Mononuclear cell (primary cell): ENCODE results near the gene NDUFA11. TPM values are rescaled to one million over a fixed set of nuclear protein-coding genes. Genes with fewer than 3 reads are reported as not detected.
"Not testable (repeated sequence)": the region's sequence is repeated elsewhere in the genome, so short reads cannot be mapped to it uniquely, and the experiment has no call there.

Experiments
- H3K27me3 ChIP-seq: 2 replicates; pipeline ENCODE4 v1.6.0; 2011; ENCODE audit warnings: low read length, control low read depth; ENCODE audit not compliant: insufficient read depth
- H3K4me1 ChIP-seq: 2 replicates; pipeline ENCODE4 v1.5.1; 2011; ENCODE audit warnings: mild to moderate bottlenecking, low read length, control low read depth; ENCODE audit not compliant: insufficient read depth
- H3K4me3 ChIP-seq: 2 replicates; pipeline ENCODE4 v1.5.1; 2011; ENCODE audit warnings: mild to moderate bottlenecking, low read length, moderate library complexity
- H3K9me3 ChIP-seq: 2 replicates; pipeline ENCODE4 v1.5.1; 2011; ENCODE audit warnings: low read depth, mild to moderate bottlenecking, control low read depth, low read length
- total RNA-seq: library from RNA; depleted of rRNA; stranded (reverse); fragments of >200 nt; gene quantifications from one replicate; pipeline ENCODE4 v1.2.3, GENCODE V29; 2012

The NDUFA11 gene
- total RNA-seq, 1 donor, result 59.5 TPM

DNA sequence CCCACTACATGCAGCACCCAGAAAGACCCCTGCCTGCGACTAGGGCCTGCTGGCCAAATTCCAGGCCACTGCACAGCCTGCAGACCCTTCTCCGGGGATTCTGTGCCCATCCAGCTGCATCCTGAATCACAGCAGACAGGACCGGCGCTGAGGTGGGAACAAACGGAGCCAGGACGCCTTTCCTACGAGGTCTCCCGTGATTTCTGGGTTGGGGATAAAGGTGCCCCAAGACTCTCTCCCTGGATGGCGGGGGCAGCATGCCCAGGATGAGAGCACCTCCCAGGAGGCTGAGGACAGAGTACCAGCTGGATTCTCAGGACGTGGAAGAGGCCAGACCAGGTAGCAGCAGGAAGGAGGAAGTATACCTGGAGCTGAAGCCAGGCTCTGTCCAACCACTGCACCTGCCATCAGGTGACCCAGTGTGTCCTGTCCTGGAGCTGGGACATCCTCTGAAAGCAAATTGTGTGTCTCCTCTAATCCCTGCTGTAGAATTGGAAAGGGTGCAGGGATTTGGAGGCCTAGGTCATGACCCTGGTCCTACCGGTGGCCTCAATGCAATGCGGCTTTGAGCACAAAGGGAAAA lies 29.9 kb downstream of the NDUFA11 start:
- Histone ChIP-seq H3K4me1 (no peaks in the 10 kb centered on the region), H3K4me3 (no peak overlapping the region), H3K27me3 (no peaks in the 10 kb centered on the region), H3K9me3 (no peaks in the 10 kb centered on the region)

DNA sequence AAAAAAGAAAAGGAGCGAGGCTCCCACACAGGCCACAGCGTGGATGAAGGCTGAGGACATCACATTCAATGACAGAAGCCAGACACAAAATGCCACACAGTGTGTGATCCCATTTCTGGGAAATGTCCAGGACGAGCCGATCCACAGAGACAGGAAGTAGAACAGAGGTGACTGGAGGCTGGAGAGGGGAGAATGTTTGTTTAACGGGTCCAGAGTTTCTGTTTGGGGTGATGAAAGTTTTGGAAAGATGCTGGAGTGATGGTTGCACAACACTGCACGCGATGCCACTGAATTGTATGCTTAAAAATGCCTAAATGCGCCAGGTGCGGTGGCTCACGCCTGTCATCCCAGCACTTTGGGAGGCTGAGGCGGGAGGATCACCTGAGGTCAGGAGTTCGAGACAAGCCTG lies 32.6 kb downstream of the NDUFA11 start:
- Histone ChIP-seq H3K4me1 (no peaks in the 10 kb centered on the region), H3K27me3 (no peaks in the 10 kb centered on the region), H3K9me3 (no peaks in the 10 kb centered on the region), H3K4me3 (no peak overlapping the region)

DNA sequence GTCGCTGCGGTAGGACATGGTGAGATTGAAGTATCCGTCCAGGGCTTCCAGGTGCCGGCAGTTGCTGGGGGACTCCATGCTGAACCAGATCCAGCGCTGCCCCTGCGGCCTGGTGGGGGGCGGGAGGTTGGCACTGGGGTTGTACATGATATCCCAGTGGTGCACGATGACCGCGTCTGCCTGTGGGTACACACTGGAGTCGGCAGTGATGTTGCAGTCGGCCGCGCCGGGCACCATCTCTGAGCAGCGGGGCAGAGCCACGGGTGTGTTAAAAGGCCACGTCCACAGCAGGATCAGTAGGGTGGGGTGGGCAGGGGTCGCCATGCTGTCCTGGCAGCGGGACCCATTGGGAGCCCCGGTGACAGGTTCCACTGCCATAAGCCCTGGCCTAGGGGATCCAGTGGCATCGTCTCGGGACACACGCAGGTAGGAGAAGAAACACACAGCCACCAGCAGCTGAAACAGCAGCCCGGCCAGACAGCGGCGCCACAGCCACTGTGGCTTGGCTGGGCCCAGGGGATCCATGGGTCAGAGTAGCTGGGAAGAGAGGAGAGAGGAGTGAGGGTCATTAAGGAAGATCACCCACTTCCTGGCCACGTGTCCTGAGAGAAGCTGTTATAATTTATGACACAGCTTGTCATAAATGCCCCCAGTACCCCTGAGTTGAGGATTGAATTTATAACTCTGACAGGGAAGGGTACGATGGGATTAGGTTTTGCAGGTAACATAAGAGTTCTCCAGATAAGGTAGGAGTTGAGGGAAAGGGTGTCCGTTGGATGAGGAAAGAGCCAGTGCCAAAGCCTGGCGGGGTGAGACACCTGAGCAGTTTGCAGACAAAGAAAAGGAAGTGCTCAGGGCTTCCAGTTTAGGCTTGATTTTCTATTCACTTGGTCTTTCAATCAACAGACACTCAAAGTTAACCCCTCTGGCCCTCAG lies 36.1 kb downstream of the NDUFA11 start:
- no peaks in the 10 kb centered on the region for H3K4me1 ChIP-seq
- no peaks in the 10 kb centered on the region for H3K27me3 ChIP-seq
- no peak overlapping the region for H3K4me3 ChIP-seq
- no peaks in the 10 kb centered on the region for H3K9me3 ChIP-seq

DNA sequence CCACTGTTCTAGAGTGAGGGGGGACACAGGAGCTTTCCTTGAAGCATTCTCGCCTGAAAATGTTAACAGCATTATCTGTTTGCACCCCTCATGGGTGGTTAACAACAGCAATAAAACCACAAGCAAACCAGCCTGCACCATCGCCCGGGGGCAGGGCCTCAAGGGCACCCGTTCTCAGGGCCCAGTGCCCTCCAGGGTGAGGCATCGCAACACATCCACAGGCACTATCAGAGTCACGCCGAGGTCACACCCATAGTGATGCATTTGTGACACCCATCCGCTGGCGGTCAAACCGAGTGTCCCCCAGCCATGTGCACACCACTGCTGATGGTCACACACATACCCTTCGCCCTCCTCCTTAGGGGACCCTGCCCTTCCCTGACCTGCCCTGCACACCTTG lies 37.8 kb downstream of the NDUFA11 start:
- no peaks in the 10 kb centered on the region for H3K27me3 ChIP-seq
- H3K9me3 ChIP-seq, result no peaks in the 10 kb centered on the region
- no peaks in the 10 kb centered on the region for H3K4me1 ChIP-seq
- no peak overlapping the region for H3K4me3 ChIP-seq

DNA sequence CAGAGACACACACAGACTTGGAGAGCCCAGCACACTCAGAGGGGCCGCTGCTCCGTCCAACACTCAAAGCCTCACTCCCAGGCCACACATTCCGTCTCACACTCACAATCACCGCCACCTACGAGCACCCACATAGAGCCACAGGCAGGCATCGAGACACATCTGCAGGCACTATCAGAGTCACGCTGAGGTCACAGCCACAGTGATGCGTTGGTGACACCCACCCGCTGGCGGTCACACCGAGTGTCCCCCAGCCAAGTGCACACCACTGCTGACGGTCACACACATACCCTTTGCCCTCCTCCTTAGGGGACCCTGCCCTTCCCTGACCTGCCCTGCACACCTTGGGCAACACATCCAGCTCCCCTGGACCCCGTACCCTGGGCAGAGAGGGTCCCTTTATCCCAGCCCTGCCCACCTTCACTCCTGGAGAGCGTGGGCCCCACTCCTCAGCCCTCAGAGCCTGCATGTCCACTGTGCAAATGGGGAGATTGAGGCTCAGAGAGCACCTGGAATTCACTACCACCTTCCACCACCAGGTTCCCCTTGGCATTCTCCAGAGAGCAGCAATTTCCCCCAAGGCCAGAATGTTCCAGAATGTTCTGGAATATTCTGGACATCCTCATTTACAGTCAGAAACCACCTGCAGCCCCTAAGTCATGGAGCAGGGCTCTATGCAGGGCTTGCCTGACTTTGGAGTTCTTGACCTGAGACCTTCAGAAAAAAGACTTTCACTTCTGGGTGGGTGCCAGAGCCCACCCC lies 38.7 kb downstream of the NDUFA11 start:
- no peaks in the 10 kb centered on the region for H3K4me1 ChIP-seq
- H3K9me3 ChIP-seq, result no peaks in the 10 kb centered on the region
- H3K27me3 ChIP-seq, result no peaks in the 10 kb centered on the region
- no peak overlapping the region for H3K4me3 ChIP-seq

DNA sequence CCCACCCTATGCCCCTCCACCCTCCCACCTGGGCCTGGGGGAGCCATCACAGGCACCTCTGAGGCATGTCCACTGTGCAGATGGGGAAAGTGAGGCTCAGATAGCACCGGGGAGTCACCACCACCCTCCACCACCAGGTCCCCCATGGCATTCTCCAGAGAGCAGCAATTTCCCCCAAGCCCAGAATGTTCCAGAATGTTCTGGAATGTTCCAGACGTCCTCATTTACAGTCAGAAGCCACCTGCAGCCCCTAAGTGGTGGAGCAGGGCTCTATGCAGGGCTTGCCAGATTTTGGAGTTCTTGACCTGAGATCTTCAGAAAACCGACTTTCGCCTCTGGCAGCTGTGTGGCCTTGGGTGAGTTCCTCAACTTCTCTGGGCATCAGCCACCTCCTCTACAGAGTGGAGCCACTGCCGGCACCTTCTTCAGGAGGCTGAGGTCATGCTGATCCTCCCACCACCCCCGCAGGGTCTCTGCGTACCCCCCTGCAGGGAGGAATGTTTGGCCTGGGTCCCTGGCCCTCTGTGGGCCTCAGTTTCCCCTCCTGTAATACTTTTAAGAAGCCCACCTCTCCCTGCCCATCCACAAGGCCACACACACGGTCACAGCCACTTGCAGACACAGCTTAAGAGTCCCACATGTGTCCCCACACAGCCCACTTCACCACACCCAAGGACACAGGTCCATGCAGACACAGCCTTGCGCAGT lies 39.4 kb downstream of the NDUFA11 start:
- Histone ChIP-seq H3K4me1 (no peaks in the 10 kb centered on the region), H3K27me3 (no peaks in the 10 kb centered on the region), H3K4me3 (no peak overlapping the region), H3K9me3 (no peaks in the 10 kb centered on the region)

DNA sequence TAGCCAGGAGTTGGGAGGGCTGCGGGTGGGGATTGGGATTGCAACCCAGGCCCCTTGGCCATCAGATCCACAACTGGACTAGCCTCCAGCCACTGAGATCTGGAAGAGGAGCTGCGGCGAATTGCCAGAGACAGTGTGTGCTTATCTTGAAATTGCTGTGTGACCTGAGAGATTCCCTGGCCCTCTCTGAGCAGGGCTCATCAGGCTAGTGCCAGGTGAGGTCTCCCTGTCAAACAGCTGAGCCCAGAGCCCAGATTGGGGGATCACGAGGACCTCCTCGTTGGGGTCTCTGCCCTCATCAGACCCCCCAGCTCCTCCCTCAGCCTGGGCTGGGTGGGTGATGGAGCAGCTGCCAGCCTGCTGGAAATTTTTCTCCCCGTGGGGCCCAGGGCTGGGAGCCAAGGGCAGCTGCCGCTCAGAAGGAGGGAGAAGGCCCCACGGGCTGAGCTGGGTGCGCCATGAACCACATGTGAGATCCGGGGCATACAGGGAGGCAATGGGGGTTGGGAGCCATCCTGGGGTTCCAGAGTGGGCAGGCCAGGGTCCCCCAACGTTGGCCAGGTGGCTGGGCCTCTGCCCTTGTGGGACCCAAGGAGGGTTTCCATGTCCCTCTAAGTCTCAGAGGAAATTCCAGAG lies 40.4 kb downstream of the NDUFA11 start:
- no peaks in the 10 kb centered on the region for H3K4me1 ChIP-seq
- no peaks in the 10 kb centered on the region for H3K9me3 ChIP-seq
- H3K27me3 ChIP-seq, result no peaks in the 10 kb centered on the region
- H3K4me3 ChIP-seq, result no peak overlapping the region

DNA sequence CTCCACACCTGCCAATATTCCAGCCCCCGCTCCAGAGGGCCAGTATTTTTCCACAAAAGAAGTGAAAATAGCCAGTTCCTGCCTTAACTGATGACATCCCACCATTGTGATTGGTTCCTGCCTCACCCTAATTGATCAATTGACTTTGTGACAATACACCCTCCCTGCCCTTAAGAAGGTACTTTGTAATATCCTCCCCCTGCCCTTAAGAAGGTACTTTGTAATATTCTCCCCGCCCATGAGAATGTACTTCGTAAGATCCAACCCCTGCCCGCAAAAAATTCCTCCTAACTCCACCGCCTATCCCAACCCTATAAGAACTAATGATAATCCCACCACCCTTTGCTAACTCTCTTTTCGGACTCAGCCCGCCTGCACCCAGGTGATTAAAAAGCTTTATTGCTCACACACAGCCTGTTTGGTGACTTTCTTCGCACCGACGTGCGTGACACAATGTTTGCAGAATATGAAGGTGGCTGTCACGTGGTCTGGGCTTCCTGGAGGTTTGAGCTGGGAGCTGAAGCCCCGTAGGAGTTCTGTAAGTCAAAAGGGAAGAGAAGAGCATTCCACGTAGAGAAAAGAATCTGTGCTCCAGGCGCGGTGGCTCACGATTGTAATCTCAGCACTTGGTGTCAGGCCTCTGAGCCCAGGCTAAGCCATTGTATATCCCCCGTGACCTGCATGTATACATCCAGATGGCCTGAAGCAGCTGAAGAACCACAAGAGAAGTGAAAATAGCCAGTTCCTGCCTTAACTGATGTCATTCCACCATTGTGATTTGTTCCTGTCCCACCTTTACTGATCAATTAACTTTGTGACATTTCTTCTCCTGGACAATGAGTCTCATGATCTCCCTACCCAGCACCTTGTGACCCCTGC lies 46.1 kb downstream of the NDUFA11 start:
- Histone ChIP-seq H3K4me3 (no peak overlapping the region), H3K9me3 (no peaks in the 10 kb centered on the region), H3K4me1 (no peaks in the 10 kb centered on the region), H3K27me3 (no peaks in the 10 kb centered on the region)

DNA sequence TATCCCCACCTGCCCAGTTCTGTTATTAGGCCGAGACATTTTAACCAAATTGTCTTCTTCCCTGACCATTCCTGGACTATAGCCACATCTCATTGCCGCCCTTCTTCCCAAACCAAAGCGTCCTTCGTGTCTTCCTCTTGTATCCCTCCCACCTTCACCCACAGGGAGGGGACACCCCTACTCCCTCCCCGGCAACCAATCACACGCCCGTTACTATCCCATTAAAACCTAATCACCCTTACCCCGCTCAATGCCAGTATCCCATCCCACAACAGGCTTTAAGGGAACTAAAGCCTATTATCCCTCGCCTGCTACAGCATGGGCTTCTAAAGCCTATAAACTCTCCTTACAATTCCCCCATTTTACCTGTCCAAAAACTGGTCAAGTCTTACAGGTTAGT lies 48.4 kb downstream of the NDUFA11 start:
- H3K9me3 ChIP-seq, H3K27me3 ChIP-seq, H3K4me3 ChIP-seq, H3K4me1 ChIP-seq: not testable (repeated sequence)

DNA sequence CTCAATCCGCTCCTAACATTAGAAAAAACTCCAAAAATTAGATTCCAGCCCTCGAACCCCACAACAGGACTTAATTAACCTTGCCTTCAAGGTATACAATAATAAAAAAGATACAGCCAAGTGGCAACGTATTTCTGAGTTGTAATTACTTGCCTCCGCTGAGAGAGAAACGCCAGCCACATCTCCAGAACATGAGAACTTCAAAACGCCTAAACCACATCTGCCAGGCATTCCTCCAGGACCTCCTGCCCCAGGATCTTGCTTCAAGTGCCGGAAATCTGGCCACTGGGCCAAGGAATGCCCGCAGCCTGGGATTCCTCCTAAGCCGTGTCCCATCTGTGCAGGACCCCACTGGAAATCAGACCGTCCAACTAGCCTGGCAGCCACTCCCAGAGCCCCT lies 49.5 kb downstream of the NDUFA11 start:
- not testable (repeated sequence) for H3K4me1 ChIP-seq, H3K27me3 ChIP-seq, H3K9me3 ChIP-seq, H3K4me3 ChIP-seq

DNA sequence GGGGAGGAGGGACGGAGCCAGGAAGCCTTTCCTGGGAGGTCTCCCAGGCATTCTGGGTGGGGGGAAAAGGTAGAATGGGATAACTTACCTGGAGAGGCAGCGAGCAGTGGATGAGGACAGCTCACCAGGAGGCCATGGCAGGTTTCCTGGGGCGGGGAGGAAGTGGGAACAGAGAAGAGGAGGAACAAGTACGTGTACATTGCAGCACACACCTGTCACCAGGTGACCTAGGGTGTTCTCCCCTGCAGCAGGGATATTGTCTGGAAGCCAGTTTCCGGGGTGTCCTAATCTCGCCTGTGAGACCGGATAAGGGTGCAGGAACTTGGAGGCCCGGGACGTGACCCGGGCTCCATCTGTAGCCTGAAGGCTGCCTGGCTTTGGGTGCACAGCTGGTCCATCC lies 52.3 kb downstream of the NDUFA11 start, which contains the start of gene FUT3:
Gene FUT3 (minus strand): TSS at position 148 of the 400 bp plus-strand sequence.
- no peaks in the 10 kb centered on the region for H3K9me3 ChIP-seq
- no peaks in the 10 kb centered on the region for H3K4me1 ChIP-seq
- H3K4me3 ChIP-seq, result no peak within 1 kb of the TSS
- no peaks in the 10 kb centered on the region for H3K27me3 ChIP-seq

DNA sequence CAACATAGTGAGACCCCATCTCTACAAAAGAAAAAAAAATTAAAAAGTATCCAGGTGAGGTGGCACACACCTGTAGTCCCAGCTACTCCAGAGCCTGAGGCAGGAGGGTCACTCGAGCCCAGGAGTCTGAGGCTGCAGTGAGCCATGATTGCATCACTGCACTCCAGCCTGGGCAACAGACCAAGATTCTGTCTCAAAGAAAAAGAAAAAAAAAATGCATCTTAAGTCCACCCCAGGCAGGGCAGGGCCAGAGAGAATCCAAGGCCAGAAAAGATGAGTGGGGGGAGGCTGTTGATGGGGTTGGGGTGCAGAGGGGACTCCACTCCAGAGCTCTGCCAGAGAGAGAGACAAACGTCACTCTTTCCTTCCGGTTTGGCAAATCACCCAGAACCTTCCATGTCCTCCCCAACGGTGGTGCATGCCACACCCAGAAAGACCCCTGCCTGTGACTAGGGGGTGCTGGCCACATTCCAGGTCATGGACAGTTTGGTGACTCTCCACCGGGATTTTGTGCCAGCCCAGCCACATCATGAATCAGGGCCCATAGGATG lies 52.8 kb downstream of the NDUFA11 start:
- no peak overlapping the region for H3K4me3 ChIP-seq
- H3K27me3 ChIP-seq, result no peaks in the 10 kb centered on the region
- H3K4me1 ChIP-seq, result no peaks in the 10 kb centered on the region
- no peaks in the 10 kb centered on the region for H3K9me3 ChIP-seq

DNA sequence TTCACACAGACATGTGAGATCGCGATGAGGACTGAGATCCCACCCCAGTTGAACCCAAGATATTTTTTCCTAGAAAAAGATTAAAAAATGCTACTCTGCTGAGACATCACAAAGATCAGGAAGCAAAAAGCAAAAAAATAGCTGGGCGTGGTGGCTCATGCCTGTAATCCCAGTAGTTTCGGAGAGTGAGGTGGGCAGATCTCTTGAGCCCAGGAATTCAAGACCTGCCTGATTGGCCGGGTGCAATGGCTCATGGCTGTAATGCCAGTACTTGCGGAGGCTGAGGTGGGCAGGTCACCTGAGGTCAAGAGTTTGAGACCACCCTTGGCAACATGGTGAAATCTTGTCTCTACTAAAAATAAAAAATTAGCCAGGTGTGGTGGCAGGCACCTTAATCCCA lies 53.4 kb downstream of the NDUFA11 start:
- no peak overlapping the region for H3K4me3 ChIP-seq
- H3K27me3 ChIP-seq, result no peaks in the 10 kb centered on the region

More for the DNA sequence above, 53.4 kb downstream of the NDUFA11 start:
- Histone ChIP-seq H3K4me1 (no peaks in the 10 kb centered on the region), H3K9me3 (no peaks in the 10 kb centered on the region)
